Measurements from ENCODE around the gene MINDY4. TPM values are rescaled to one million over a fixed set of nuclear protein-coding genes. Genes with fewer than 3 reads are reported as not detected.

MINDY4 gene
- total RNA-seq, 2 experiments from 2014 or later: 0.36 to 0.60 TPM

DNA sequence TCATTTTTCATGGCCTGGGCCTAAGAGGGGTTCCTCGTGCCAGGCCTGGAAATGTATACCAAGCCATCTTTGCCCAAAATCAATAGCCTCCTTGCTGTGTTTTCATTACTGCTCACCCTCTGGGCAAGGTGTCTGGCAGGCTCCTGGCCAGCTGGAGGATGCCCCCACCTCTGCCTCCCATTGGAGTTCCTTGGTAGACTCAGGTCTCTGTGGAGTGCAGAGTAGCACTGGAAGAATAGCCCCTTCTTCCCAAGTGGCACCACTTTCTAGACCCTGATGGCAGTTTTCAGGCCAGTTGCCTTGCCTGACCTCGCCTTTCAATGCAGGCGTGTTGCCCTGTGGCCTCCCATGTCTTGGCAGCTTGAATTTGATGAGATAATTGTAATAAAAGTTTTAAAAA, 84.7 kb downstream of the MINDY4 start:
- H3K4me3 Mint-ChIP-seq: no peak overlapping the region
- DNase-seq (no peak), ATAC-seq (ENCODE audit: poor library complexity) (no peak)
- H3K27me3 ChIP-seq (ENCODE audit: control insufficient read depth in 1 of 2, insufficient read depth in 2 of 2, low read length in 2 of 2): no peaks in the 10 kb centered on the region
- intact Hi-C loops (cut with DNase I, micrococcal nuclease): no loop called here
- H3K27me3 Mint-ChIP-seq: no peaks in the 10 kb centered on the region
- no peaks in the 10 kb centered on the region for H3K36me3 Mint-ChIP-seq (ENCODE audit: low read depth)
- H3K4me1 Mint-ChIP-seq (ENCODE audit: low read depth): no peaks in the 10 kb centered on the region
- no peaks in the 10 kb centered on the region for H3K9me3 ChIP-seq (ENCODE audit: control insufficient read depth in 1 of 2, insufficient read depth in 1 of 2, low read length in 2 of 2)
- no peaks in the 10 kb centered on the region for H3K9me3 Mint-ChIP-seq
- POLR2A ChIA-PET: no interaction called here
- CTCF ChIA-PET: no interaction called here
- H3K27ac Mint-ChIP-seq: no peak overlapping the region
- no peak overlapping the region for H3K27ac ChIP-seq (ENCODE audit: low read depth in 1 of 2, low read length in 2 of 2)
- no peaks in the 10 kb centered on the region for H3K4me1 ChIP-seq (ENCODE audit: insufficient read depth, low read length)
- no peaks in the 10 kb centered on the region for H3K36me3 ChIP-seq (ENCODE audit: insufficient read depth, low read length)
- TF ChIP-seq CTCF (IDR thresholded peaks at IDR 0.05): no peak
- no peak overlapping the region for H3K4me3 ChIP-seq (ENCODE audit: low read length)

DNA sequence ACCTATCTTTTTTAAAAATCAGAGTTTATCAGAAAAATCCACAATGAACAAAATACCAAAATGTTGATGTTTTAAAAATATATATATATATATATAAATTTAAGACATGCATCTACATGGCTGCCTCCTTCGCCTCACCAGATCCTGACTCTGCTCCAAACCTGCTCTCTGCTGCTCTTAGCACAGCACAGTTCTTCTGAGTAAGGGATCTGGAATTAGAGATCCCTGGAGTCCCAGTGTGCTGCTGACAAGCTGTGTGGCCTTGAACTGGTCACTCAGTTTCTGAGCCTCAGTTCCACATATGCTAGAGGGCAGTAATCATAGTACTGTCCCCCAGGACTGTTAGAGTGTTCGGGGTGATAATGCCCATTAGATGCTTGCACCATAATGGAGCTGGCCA, 87.4 kb downstream of the MINDY4 start:
- Histone ChIP-seq H3K9me3 (ENCODE audit: control insufficient read depth in 1 of 2, insufficient read depth in 1 of 2, low read length in 2 of 2) (no peaks in the 10 kb centered on the region), H3K4me3 (ENCODE audit: low read length) (no peak overlapping the region), H3K27ac (ENCODE audit: low read depth in 1 of 2, low read length in 2 of 2) (no peak overlapping the region), H3K4me1 (ENCODE audit: insufficient read depth, low read length) (no peaks in the 10 kb centered on the region), H3K27me3 (ENCODE audit: control insufficient read depth in 1 of 2, insufficient read depth in 2 of 2, low read length in 2 of 2) (no peaks in the 10 kb centered on the region), H3K36me3 (ENCODE audit: insufficient read depth, low read length) (no peaks in the 10 kb centered on the region)
- CTCF ChIA-PET: no interaction called here
- Mint-ChIP-seq H3K36me3 (ENCODE audit: low read depth) (no peaks in the 10 kb centered on the region), H3K27me3 (no peaks in the 10 kb centered on the region), H3K4me1 (ENCODE audit: low read depth) (no peaks in the 10 kb centered on the region), H3K27ac (no peak overlapping the region), H3K9me3 (no peaks in the 10 kb centered on the region), H3K4me3 (no peak overlapping the region)
- no peak for DNase-seq
- TF ChIP-seq CTCF (IDR thresholded peaks at IDR 0.05): no peak
- ATAC-seq (ENCODE audit: poor library complexity): no peak
- intact Hi-C loops (cut with DNase I, micrococcal nuclease): no loop called here
- POLR2A ChIA-PET: no interaction called here

- no peaks in the 10 kb centered on the region for H3K36me3 Mint-ChIP-seq (ENCODE audit: low read depth)
- no peaks in the 10 kb centered on the region for H3K9me3 Mint-ChIP-seq
- H3K9me3 ChIP-seq (ENCODE audit: control insufficient read depth in 1 of 2, insufficient read depth in 1 of 2, low read length in 2 of 2): no peaks in the 10 kb centered on the region
- H3K4me1 ChIP-seq (ENCODE audit: insufficient read depth, low read length): no peaks in the 10 kb centered on the region
- no peak overlapping the region for H3K4me3 Mint-ChIP-seq
- CTCF ChIA-PET: no interaction called here
- POLR2A ChIA-PET: no interaction called here
- H3K4me3 ChIP-seq (ENCODE audit: low read length): no peak overlapping the region
- no peaks in the 10 kb centered on the region for H3K4me1 Mint-ChIP-seq (ENCODE audit: low read depth)
- H3K36me3 ChIP-seq (ENCODE audit: insufficient read depth, low read length): no peaks in the 10 kb centered on the region
- ATAC-seq (ENCODE audit: poor library complexity) (no peak), DNase-seq (no peak)
- no peak for TF ChIP-seq CTCF (IDR thresholded peaks at IDR 0.05)
- no peaks in the 10 kb centered on the region for H3K27me3 Mint-ChIP-seq
- no peaks in the 10 kb centered on the region for H3K27me3 ChIP-seq (ENCODE audit: control insufficient read depth in 1 of 2, insufficient read depth in 2 of 2, low read length in 2 of 2)
- intact Hi-C loops (cut with DNase I, micrococcal nuclease): no loop called here
- no peak overlapping the region for H3K27ac ChIP-seq (ENCODE audit: low read depth in 1 of 2, low read length in 2 of 2)
- H3K27ac Mint-ChIP-seq: no peak overlapping the region
Measured at GRCh38 chr7:30859202-30859939, 88.2 kb downstream of the MINDY4 start.

Measured in CD4-positive, alpha-beta T cell (primary cell).